ENCODE results near the gene DGKG. TPM values are rescaled to one million over a fixed set of nuclear protein-coding genes. Genes with fewer than 3 reads are reported as not detected.

DGKG gene
- polyA plus RNA-seq (2013, experiment 1 of 2) = 0.29 TPM
- polyA plus RNA-seq (2013, experiment 2 of 2) = 0.63 TPM

DNA sequence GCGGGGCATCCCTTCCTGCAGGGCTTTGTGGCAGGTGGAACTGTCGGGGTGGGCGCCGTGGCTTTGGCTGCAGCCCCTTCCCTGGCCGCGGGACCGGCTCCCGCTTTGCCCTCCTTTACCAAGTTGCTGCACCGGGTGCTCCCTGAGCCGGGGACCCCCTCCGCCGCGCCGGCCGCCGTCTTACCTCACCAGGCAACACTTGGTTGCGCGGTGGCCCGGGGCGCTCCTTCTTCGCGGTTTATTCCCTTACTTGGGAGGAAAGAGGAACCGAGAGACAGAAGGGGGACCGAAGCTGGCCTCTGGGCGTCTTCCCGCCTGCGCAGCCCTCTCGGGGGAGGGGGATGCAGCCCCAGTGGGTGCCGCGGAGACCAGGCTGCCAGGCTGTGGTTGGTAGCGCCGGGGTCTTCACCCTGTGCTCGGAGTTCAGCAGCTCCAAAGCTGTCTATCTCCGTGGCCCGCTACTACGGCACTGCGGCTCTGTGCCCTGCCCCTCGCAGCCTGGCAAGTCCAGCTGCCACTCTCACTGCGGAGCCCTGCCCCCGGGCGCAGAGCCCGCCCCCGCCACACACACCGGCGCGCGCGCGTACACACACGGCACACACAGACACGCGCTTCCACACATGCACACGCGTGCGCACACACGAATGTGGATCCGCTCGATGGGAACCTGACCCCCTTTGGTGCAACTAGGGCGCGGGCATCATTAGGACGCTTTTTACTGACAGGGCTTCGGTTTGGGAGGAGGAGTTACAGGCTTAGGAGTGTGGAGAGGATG is at the start of gene DGKG:
DGKG (minus strand) TSS at position 473 of the 775 bp plus-strand sequence. CDS start 41,775 bp downstream, outside the sequence.
- H3K4ac ChIP-seq (ENCODE audit: low read depth, low read length) = no peak within 1 kb of the TSS
- no peak within 1 kb of the TSS for H2BK120ac ChIP-seq (ENCODE audit: low read depth, low read length)
- no peak within 1 kb of the TSS for H4K5ac ChIP-seq (ENCODE audit: low read length)
- no CpG with 5 or more reads among the region's 62 CpGs for WGBS (ENCODE audit: extremely low coverage, insufficient coverage, low lambda C conversion rate)
- no peak within 1 kb of the TSS for H3K27ac ChIP-seq (ENCODE audit: low read depth, low read length)
- peak within 1 kb of the TSS; percentile 32 for H3K56ac ChIP-seq (ENCODE audit: low read length)
- no peak within 1 kb of the TSS for H2BK15ac ChIP-seq (replicated peaks; ENCODE audit: low read depth)
- H3K23ac ChIP-seq (ENCODE audit: low read length) = peak within 1 kb of the TSS; percentile 11
- H3K4me1 ChIP-seq (ENCODE audit: control insufficient read depth, low read depth, low read length) = no peaks in the 10 kb centered on the region
- no peak within 1 kb of the TSS for H3K9ac ChIP-seq (ENCODE audit: low read length)
- H3K4me3 ChIP-seq (ENCODE audit: low read length) = no peak within 1 kb of the TSS
- H3K36me3 ChIP-seq (ENCODE audit: control insufficient read depth, insufficient read depth, low read length) = no peaks in the 10 kb centered on the region
- H4K8ac ChIP-seq (ENCODE audit: low read depth, low read length) = no peak within 1 kb of the TSS
- no peaks in the 10 kb centered on the region for H3K79me2 ChIP-seq (ENCODE audit: control insufficient read depth, insufficient read depth, low read length)
- peak within 1 kb of the TSS; percentile 42 for H3K4me2 ChIP-seq (ENCODE audit: low read length)
- no peak for DNase-seq
- H3K79me1 ChIP-seq (ENCODE audit: low read length) = no peaks in the 10 kb centered on the region
- H3K18ac ChIP-seq (ENCODE audit: low read length) = no peak within 1 kb of the TSS
- H2AK5ac ChIP-seq (ENCODE audit: low read length) = no peak within 1 kb of the TSS
- no peak within 1 kb of the TSS for H2BK5ac ChIP-seq (ENCODE audit: low read length)
- peaks cover 37% of the 10 kb centered on the region for H3K27me3 ChIP-seq (ENCODE audit: insufficient read depth, low read length, poor library complexity)

DNA sequence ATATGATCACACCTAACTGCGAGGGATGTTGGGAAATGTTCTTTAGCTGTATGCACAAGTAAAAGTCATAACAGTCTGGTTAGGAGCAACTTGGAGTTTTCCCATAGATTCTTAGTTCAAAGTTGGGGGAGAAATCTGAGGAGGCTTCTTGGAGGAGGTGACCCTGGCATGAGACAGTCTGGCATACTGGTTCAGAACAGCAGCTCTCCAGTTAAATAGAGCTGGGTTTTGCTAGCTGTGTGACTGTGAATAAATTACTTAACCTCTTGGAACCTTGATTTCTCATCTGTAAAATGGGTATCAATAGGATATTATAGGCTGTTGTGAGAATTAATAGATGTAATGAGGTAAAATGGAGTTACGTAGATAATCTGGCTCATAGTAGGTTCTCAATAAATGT is 49.1 kb upstream of the DGKG start:
- Histone ChIP-seq H3K4me3 (ENCODE audit: low read length) (no peak overlapping the region), H3K79me2 (ENCODE audit: control insufficient read depth, insufficient read depth, low read length) (no peaks in the 10 kb centered on the region), H3K27ac (ENCODE audit: low read depth, low read length) (no peak overlapping the region), H3K4me2 (ENCODE audit: low read length) (no peak overlapping the region), H3K27me3 (ENCODE audit: insufficient read depth, low read length, poor library complexity) (no peaks in the 10 kb centered on the region), H3K56ac (ENCODE audit: low read length) (no peak overlapping the region), H3K9ac (ENCODE audit: low read length) (no peak overlapping the region), H2BK120ac (ENCODE audit: low read depth, low read length) (no peak overlapping the region), H4K8ac (ENCODE audit: low read depth, low read length) (no peak overlapping the region), H3K4ac (ENCODE audit: low read depth, low read length) (no peak overlapping the region), H2BK15ac (replicated peaks; ENCODE audit: low read depth) (no peak overlapping the region), H3K18ac (ENCODE audit: low read length) (no peak overlapping the region), H4K5ac (ENCODE audit: low read length) (no peak overlapping the region), H3K36me3 (ENCODE audit: control insufficient read depth, insufficient read depth, low read length) (no peaks in the 10 kb centered on the region), H3K23ac (ENCODE audit: low read length) (no peak overlapping the region), H2AK5ac (ENCODE audit: low read length) (no peak overlapping the region), H2BK5ac (ENCODE audit: low read length) (no peak overlapping the region), H3K79me1 (ENCODE audit: low read length) (no peaks in the 10 kb centered on the region), H3K4me1 (ENCODE audit: control insufficient read depth, low read depth, low read length) (peaks cover 4% of the 10 kb centered on the region)
- 100% methylated on average over 1 of the region's 2 CpGs for WGBS (ENCODE audit: extremely low coverage, insufficient coverage, low lambda C conversion rate)
- DNase-seq = no peak

DNA sequence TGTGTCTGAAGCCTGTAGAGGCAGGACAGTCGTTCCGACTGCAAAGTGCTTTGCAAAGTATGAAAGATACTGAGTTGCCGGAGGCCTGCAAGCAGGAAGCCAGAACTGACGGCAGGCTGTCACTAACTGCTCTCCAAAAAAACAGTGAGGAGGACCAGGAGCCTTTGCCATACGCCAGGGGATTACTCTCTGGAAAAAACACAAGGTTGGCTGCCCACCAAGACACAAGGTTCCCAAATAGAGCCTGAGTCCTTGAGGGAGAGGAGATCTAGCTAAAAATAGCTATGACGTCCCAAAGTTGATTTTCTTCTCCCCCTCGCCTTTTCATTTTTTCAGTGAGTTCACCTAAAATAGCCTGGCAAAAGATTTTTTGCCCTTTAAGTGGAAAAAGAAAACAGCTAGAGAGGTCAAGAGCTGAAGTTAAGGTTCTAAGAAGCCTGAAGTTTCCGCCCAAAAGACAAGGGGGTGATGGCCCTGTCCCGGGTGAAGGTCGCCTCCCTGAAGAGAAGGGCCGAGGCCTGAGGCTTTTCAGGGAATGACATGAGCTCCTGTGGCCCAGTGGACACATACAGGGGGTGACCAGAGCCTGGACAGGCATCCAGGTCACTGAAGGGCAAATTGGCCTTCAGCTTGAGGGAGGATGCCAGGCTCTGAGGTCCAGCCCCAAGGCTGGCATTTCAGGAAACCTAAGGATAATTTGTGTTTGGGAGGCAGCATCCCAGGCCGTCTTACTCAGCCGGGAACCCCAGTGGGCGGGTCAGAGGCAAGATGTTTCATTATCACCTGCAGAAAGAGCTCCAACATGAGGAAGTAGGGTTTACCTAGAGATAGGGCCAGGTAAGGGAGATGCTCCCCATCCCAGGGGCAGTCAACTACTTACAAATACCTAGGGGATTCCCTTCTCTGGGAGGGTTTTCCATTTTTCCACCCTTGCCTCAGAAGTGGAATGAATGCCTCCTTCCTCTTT is 44.9 kb upstream of the DGKG start:
- WGBS (ENCODE audit: extremely low coverage, insufficient coverage, low lambda C conversion rate) = no CpG with 5 or more reads among the region's 14 CpGs
- DNase-seq = no peak
- H3K18ac ChIP-seq (ENCODE audit: low read length) = no peak overlapping the region
- no peaks in the 10 kb centered on the region for H3K79me1 ChIP-seq (ENCODE audit: low read length)
- no peaks in the 10 kb centered on the region for H3K79me2 ChIP-seq (ENCODE audit: control insufficient read depth, insufficient read depth, low read length)
- no peak overlapping the region for H3K56ac ChIP-seq (ENCODE audit: low read length)
- H3K4me2 ChIP-seq (ENCODE audit: low read length) = no peak overlapping the region
- no peak overlapping the region for H3K4me3 ChIP-seq (ENCODE audit: low read length)
- no peaks in the 10 kb centered on the region for H3K36me3 ChIP-seq (ENCODE audit: control insufficient read depth, insufficient read depth, low read length)
- no peak overlapping the region for H3K27ac ChIP-seq (ENCODE audit: low read depth, low read length)
- no peak overlapping the region for H3K9ac ChIP-seq (ENCODE audit: low read length)
- no peaks in the 10 kb centered on the region for H3K27me3 ChIP-seq (ENCODE audit: insufficient read depth, low read length, poor library complexity)
- H4K5ac ChIP-seq (ENCODE audit: low read length) = no peak overlapping the region
- no peak overlapping the region for H3K23ac ChIP-seq (ENCODE audit: low read length)
- H4K8ac ChIP-seq (ENCODE audit: low read depth, low read length) = no peak overlapping the region
- no peaks in the 10 kb centered on the region for H3K4me1 ChIP-seq (ENCODE audit: control insufficient read depth, low read depth, low read length)
- H2BK120ac ChIP-seq (ENCODE audit: low read depth, low read length) = no peak overlapping the region
- no peak overlapping the region for H2BK15ac ChIP-seq (replicated peaks; ENCODE audit: low read depth)
- H2AK5ac ChIP-seq (ENCODE audit: low read length) = no peak overlapping the region
- no peak overlapping the region for H2BK5ac ChIP-seq (ENCODE audit: low read length)
- H3K4ac ChIP-seq (ENCODE audit: low read depth, low read length) = no peak overlapping the region

DNA sequence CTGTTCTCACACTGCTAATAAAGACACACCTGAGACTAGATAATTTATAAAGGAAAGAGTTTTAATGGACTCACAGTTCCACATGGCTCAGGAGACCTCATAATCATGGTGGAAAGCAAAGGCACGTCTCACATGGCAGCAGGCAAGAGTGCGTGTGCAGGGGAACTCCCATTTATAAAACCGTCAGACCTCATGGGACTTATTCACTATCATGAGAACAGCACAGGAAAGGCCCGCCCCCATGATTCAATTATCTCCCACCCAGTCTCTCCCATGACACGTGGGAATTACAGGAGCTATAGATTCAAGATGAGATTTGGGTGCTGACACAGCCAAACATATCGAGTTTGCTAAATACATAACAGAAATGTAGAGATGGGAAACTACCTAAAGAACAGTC is 39.5 kb upstream of the DGKG start:
- H3K27ac ChIP-seq (ENCODE audit: low read depth, low read length) = no peak overlapping the region

DNA sequence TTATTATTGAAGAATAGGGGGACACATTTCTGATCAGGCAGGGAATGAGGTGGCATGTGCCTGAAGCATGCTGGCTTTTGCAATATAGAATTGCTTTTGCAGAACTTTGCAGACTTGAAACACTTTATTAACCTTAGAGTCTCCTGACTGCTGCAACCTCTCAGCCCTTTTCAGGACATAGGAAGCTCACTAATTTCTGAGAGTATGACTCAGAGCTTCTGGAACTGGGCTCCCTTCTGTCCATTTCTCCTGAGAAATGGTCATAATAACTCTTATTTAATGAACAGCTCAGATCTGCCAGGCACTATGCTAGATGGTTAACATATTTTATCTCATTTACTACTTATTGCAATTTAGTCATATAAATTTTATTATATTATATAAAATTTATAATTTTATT is 38.6 kb upstream of the DGKG start:
- no peak overlapping the region for H4K5ac ChIP-seq (ENCODE audit: low read length)
- no peak overlapping the region for H2BK5ac ChIP-seq (ENCODE audit: low read length)
- H2BK120ac ChIP-seq (ENCODE audit: low read depth, low read length) = no peak overlapping the region
- no peak overlapping the region for H3K27ac ChIP-seq (ENCODE audit: low read depth, low read length)
- no peaks in the 10 kb centered on the region for H3K79me2 ChIP-seq (ENCODE audit: control insufficient read depth, insufficient read depth, low read length)
- DNase-seq = no peak
- no peak overlapping the region for H3K4me2 ChIP-seq (ENCODE audit: low read length)
- no peak overlapping the region for H3K56ac ChIP-seq (ENCODE audit: low read length)
- no peaks in the 10 kb centered on the region for H3K79me1 ChIP-seq (ENCODE audit: low read length)
- H3K18ac ChIP-seq (ENCODE audit: low read length) = no peak overlapping the region
- H3K23ac ChIP-seq (ENCODE audit: low read length) = no peak overlapping the region
- no peaks in the 10 kb centered on the region for H3K4me1 ChIP-seq (ENCODE audit: control insufficient read depth, low read depth, low read length)
- no peaks in the 10 kb centered on the region for H3K36me3 ChIP-seq (ENCODE audit: control insufficient read depth, insufficient read depth, low read length)
- H3K4ac ChIP-seq (ENCODE audit: low read depth, low read length) = no peak overlapping the region
- H3K4me3 ChIP-seq (ENCODE audit: low read length) = no peak overlapping the region
- H3K27me3 ChIP-seq (ENCODE audit: insufficient read depth, low read length, poor library complexity) = no peaks in the 10 kb centered on the region
- H4K8ac ChIP-seq (ENCODE audit: low read depth, low read length) = no peak overlapping the region
- no peak overlapping the region for H3K9ac ChIP-seq (ENCODE audit: low read length)
- H2AK5ac ChIP-seq (ENCODE audit: low read length) = no peak overlapping the region
- no peak overlapping the region for H2BK15ac ChIP-seq (replicated peaks; ENCODE audit: low read depth)

More for the DNA sequence above, 39.5 kb upstream of the DGKG start:
- no CpG with 5 or more reads among the region's 6 CpGs for WGBS (ENCODE audit: extremely low coverage, insufficient coverage, low lambda C conversion rate)
- DNase-seq = no peak
- no peak overlapping the region for H3K23ac ChIP-seq (ENCODE audit: low read length)
- no peak overlapping the region for H3K4me3 ChIP-seq (ENCODE audit: low read length)
- H4K5ac ChIP-seq (ENCODE audit: low read length) = no peak overlapping the region
- H2BK15ac ChIP-seq (replicated peaks; ENCODE audit: low read depth) = no peak overlapping the region
- H3K4ac ChIP-seq (ENCODE audit: low read depth, low read length) = no peak overlapping the region
- H3K4me1 ChIP-seq (ENCODE audit: control insufficient read depth, low read depth, low read length) = no peaks in the 10 kb centered on the region
- no peak overlapping the region for H2BK120ac ChIP-seq (ENCODE audit: low read depth, low read length)
- no peak overlapping the region for H3K9ac ChIP-seq (ENCODE audit: low read length)
- no peaks in the 10 kb centered on the region for H3K27me3 ChIP-seq (ENCODE audit: insufficient read depth, low read length, poor library complexity)
- H3K79me1 ChIP-seq (ENCODE audit: low read length) = no peaks in the 10 kb centered on the region
- no peaks in the 10 kb centered on the region for H3K36me3 ChIP-seq (ENCODE audit: control insufficient read depth, insufficient read depth, low read length)
- no peaks in the 10 kb centered on the region for H3K79me2 ChIP-seq (ENCODE audit: control insufficient read depth, insufficient read depth, low read length)
- no peak overlapping the region for H3K18ac ChIP-seq (ENCODE audit: low read length)
- H3K56ac ChIP-seq (ENCODE audit: low read length) = no peak overlapping the region
- no peak overlapping the region for H2AK5ac ChIP-seq (ENCODE audit: low read length)
- no peak overlapping the region for H4K8ac ChIP-seq (ENCODE audit: low read depth, low read length)
- H2BK5ac ChIP-seq (ENCODE audit: low read length) = no peak overlapping the region
- H3K4me2 ChIP-seq (ENCODE audit: low read length) = no peak overlapping the region
